ENCODE results near the gene ANKHD1.
"Not testable (repeated sequence)": the region's sequence is repeated elsewhere in the genome, so short reads cannot be mapped to it uniquely, and the experiment has no call there.

Gene ANKHD1

DNA sequence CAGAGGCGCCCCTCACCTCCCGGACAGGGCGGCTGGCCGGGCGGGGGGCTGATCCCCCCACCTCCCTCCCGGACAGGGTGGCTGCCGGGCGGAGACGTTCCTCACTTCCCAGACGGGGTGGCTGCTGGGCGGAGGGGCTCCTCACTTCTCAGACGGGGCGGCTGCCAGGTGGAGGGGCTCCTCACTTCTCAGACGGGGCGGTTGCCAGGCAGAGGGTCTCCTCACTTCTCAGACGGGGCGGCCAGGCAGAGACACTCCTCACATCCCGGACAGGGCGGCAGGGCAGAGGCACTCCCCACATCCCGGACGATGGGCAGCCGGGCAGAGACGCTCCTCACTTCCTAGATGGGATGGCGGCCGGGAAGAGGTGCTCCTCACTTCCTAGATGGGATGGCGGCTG lies 26.1 kb downstream of the ANKHD1 start:
- not testable (repeated sequence) for DNase-seq (ENCODE audit: low read depth)

DNA sequence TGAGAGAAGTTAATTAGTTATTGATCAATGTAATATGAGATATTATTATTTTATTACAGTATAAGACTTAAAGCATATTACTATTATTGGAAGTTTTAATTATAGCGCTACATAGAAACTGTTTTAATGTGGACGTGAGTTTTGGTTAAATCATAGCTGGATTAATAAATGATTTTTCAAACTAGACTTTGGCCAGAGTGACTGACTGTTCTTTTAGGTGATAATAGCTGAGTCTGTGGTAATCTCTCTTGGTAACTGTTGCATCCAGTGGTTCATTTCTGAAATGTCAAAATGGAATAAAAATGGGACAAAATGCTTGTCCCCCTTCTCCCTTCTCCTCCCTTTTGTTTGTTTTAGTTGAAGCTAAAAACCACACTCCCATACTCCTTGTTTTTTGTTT lies 28.1 kb downstream of the ANKHD1 start:
- no peak for DNase-seq (ENCODE audit: low read depth)

DNA sequence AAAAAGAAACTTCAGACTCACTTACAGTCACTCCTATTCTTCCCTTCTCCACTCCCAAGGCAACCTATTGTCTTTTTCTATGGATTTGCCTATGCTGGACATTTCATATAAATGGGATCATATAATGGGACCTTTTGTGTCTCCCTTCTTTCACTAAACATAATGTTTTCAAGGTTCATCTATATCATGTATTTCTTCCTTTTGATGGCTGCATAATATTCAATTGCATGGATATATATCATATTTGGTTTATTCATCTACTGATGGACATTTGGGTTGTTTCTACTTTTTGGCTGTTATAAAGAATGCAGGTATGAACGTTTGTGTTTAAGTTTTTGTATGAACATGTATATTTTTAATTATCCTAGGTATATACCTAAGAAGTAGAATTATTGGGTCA lies 30.6 kb downstream of the ANKHD1 start:
- no peak for DNase-seq (ENCODE audit: low read depth)

DNA sequence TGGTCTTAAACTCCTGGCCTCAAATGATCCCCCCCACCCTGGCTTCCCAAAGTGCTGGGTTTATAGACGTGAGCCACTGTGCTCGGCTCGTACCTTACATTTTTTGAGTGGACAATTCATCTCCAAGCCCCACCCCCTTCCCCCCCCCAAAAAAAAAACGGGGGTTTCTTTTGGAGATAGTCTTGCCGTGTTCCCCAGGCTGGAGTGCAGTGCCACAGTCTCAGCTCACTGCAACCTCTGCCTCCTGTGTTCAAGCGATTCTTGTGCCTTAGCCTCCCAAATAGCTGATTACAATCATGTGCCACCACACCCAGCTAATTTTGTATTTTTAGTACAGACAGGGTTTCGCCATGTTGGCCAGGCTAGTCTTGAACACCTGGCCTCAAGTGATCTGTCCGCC lies 31.3 kb downstream of the ANKHD1 start:
- DNase-seq (ENCODE audit: low read depth): no peak

DNA sequence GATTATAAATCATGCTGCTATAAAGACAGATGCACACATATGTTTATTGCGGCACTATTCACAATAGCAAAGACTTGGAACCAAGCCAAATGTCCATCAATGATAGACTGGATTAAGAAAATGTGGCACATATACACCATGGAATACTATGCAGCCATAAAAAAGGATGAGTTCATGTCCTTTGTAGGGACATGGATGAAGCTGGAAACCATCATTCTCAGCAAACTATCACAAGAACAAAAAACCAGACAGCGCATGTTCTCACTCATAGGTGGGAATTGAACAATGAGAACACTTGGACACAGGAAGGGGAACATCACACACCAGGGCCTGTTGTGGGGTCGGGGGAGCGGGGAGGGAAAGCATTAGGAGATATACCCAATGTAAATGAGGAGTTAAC lies 55.7 kb downstream of the ANKHD1 start:
- DNase-seq (ENCODE audit: low read depth): not testable (repeated sequence)

DNA sequence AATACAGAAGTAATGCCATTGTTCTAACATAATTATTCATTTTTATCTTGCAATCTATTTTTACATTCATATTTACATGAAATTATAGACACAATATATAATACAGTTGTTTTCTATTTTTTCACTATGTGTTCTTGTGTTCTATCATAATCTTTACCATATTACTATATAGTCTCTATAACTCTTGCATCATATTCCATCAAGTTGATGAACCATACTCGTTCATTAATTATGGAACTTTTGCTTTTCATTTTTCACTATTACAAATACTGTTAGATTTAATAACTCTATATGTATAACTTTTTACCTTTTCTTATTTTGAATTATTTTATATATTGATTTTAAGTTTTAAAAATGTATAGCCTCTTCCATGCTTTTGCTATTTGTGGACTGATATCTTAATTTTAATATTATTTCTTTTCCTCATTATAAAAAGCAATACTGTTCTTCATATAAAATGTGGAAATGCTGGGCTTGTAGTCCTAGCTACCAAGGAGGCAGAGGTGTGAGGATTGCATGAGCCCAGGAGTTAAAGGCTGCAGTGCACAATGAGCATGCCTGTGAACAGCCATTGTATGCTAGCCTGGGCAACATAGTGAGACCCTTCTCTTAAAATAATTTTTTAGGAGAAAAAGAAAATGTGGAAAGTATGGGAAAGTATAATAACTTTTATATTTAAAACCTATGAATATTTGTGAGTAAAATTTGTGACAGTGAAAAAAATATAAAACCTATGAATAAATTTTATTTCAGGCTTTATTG lies 65.5 kb downstream of the ANKHD1 start:
- no peak for DNase-seq (ENCODE audit: low read depth)

DNA sequence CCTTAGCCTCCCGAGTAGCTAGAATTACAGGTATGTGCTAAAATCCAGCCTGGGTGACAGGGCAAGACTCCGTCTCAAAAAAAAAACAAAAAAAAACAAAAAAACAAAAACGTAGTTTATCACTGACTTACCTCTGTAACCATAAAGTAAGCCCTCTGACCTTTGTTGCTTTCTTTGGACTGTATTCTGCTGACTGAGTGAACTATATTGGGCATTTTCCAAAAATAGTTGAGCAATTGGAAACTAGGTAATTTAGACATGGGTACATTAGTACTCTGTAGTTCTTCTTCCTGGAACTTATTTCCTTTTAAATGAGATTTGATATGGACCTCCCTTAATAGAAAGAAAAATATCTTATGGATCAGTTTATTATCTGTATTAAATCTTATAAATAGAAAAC lies 66.6 kb downstream of the ANKHD1 start:
- no peak for DNase-seq (ENCODE audit: low read depth)

DNA sequence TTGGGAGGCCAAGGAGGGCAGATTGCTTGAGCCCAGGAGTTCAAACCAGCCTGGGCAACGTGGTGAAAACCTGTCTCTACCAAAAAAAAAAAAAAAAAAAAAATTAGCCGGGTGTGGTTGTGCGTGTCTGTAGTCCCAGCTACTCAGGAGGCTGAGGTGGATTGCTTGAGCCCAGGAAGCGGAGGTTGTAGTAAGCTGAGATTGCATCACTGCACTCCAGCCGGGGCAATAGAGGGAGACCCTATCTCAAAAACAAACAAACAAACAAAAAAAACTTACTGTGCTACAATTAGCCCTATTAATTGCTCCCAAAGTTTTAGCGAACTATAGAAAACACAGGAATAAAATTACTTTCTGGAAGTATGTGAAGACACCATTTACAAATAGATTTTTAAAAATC lies 67.6 kb downstream of the ANKHD1 start:
- DNase-seq (ENCODE audit: low read depth): no peak

DNA sequence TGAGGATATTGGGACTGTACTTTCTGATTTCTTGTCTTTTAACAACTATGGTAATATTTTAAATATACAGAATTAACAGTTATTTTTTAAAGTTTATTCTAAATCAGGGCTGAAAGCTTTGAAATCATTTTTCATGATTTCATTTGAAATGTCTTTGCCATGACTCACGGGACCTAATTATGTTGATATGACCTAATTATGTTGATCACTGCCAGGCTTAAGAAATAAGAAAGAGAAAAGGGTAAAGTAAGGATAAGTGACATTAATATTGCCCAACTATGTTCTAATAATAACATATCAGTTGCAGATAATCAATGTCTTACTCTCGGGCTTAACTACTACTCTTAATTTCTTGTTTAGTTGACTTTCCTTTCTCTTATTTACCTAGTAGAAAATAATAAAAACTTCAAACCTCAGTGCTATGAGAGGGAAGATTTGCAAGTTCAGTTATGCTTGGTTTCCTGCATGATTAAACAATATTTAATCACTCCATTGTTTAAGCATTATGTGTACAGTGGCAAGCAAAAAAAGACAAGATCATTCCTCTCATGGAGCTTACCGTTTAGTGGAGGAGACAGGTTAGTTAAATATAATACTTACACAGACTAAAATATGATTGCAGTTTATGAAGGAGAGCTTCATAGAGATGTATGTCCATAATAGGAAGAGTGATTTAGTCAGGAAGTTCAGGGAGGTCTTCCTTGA lies 78.8 kb downstream of the ANKHD1 start:
- no peak for DNase-seq (ENCODE audit: low read depth)

DNA sequence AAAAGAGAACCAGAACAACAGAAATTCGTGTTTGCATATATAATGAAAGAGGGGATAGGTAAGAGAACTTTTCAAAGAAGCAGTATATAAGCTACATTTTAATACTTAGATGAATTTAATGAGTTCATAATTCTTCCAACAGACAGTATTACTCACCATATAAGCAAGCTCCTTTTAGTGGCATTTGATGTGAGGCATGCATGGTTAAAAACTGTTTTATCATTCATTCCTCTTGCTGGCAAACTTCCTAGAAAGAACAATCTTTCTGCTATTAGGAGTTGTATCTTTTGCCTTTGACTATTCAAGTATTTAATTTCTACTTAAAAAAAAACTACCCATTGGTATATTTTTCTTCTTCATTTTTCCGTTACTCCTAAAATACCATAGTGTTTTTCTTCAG lies 80.1 kb downstream of the ANKHD1 start:
- no peak for DNase-seq (ENCODE audit: low read depth)

DNA sequence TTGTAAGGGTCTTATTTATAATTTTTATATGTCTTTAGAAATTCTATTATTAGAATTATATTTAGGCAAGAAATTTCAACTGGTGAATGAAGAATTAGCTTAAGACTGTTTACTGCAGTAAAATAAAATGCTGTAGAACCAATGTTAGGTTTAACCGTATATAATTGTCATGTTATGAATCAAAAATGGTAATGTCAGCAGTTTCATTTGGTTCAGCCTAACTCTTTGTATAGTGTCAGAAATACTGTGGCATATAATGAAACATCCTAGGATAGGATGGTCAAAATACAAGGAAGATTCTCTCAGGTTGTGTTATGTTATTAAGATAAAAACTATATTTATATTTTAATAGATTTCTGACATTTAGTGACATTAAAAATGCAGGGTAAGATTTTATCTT lies 81.4 kb downstream of the ANKHD1 start:
- no peak for DNase-seq (ENCODE audit: low read depth)

DNA sequence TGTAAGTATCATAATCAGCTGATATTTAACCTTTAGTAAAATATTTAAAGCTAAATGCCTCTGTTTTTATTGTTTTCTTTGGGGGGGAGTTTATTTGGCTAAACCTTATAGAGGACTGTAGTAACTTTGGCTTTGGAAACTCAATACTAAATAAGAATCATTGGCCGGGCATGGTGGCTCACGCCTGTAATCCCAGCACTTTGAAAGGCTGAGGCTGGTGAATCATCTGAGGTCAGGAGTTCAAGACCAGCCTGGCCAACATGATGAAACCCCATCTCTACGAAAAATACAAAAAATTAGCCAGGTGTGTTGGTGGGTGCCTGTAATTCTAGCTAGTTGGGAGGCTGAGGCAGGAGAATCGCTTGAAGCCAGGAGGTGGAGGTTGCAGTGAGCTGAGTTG lies 86.5 kb downstream of the ANKHD1 start:
- DNase-seq (ENCODE audit: low read depth): not testable (repeated sequence)

DNA sequence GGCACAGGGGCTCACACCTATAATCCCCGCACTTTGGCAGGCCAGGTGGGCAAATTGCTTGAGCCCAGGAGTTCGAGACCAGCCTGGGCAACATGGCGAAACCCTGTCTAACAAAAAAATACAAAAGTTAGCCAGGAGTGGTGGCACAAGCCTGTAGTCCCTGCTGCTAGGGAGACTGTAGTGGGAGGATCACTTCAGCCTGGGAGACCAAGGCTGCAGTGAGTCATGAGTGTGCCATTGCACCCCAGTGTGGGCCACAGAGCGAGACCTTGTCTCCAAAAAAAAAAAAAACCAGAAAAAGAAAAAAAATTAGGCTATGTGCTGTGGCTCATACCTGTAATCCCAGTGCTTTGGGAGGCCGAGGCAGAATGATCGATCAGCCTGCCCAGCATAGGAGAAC lies 87.3 kb downstream of the ANKHD1 start:
- no peak for DNase-seq (ENCODE audit: low read depth)

DNA sequence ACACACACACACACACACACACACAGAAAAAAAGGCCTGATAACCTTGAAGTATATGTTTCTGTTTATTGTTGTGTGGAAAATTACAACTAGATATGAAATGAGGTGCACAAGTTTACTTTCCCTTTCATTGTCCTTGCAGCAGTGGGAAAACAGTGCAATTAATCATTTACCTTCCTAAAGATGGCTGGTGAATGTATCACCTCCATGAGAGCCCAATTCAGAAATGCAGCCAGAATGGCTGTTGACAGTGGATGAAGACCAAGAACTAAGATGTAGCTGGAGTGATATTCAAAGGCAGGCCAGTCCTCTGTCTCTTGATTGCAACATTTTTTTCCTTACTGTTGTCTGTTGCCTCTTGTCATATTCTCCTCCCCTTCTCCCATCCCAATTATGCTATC lies 96.3 kb downstream of the ANKHD1 start:
- no peak for DNase-seq (ENCODE audit: low read depth)

DNA sequence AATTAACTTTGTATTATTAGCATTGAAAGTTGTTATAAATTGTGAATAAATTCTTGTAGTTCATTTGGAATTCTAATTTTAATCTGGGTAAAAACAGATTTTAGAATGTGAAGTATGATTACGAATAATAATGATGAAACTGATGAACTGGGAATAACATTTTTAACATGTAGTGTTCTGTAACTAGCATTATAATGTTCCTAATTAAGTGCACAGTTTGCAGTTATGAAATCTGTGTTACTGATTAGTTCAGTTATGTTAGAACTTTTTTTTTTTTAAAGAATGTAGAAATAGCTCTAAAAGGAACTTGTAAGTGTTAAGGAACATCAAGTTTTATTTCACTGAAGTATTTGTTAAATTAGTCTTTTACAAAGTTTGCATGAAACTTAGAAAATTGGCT lies 97.0 kb downstream of the ANKHD1 start:
- no peak for DNase-seq (ENCODE audit: low read depth)

DNA sequence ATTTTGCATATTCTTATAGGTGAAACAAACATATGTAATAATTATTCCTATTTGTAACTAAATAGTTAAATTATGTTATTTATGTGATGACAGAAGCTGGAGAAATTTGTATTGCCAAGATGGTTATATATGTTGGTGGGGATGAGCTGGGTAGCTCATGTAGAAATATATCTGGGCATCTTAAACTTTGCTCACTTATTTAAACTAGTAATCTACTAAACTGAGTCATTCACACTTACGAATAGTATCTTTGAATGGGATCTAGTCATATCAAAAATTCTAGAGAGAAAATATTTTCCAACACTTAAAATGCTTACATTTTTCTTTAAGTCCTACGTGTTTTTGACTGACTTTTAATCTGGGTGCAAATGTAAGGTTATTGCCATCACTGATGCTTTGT lies 101.2 kb downstream of the ANKHD1 start:
- no peak for DNase-seq (ENCODE audit: low read depth)

DNA sequence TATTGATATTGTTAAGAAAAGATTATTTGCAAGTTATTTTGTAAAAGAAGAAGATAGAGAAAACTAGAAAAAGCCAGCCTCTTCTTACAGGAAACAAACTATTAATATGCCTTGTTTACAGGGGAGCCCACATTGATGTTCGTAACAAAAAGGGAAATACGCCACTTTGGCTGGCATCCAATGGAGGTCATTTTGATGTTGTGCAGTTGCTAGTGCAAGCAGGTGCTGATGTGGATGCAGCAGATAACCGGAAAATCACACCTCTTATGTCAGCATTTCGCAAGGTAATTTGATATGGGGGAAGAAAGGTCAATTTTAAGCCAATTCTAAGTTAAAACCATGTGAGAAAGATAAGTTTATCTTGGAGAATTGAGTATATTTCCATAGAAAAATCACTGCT lies 108.3 kb downstream of the ANKHD1 start:
- no peak for DNase-seq (ENCODE audit: low read depth)

DNA sequence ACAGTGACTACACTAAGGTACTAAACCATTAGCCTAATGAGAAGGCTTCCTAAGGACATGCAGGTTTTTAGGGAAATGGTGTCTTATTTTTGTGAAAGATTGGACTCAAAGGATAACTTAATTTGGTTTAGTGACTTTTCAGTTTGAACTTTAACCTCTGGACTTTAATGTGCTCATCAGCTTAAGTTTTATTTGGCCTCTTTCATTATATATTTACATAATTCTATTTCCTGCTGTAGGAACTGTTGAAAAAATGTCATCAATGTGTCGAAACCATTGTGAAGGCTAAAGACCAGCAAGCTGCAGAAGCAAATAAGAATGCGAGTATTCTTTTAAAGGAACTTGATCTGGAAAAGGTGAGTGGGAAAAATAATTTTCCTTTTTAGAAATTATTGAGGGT lies 111.5 kb downstream of the ANKHD1 start:
- DNase-seq (ENCODE audit: low read depth): no peak

DNA sequence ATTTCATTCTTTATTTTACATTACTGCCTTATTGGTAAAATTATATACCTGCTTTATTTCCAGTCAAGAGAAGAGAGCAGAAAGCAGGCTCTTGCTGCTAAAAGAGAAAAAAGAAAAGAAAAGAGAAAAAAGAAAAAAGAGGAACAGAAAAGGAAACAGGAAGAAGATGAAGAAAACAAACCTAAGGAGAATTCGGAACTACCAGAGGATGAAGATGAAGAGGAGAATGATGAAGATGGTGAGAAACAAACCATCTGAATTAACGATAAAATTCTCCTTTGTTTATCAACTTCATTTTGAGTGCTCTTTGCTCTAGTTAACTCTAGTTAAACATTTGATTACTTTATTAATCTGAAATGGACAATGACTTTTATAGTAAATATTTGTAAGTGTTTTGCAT lies 122.4 kb downstream of the ANKHD1 start:
- no peak for DNase-seq (ENCODE audit: low read depth)

DNA sequence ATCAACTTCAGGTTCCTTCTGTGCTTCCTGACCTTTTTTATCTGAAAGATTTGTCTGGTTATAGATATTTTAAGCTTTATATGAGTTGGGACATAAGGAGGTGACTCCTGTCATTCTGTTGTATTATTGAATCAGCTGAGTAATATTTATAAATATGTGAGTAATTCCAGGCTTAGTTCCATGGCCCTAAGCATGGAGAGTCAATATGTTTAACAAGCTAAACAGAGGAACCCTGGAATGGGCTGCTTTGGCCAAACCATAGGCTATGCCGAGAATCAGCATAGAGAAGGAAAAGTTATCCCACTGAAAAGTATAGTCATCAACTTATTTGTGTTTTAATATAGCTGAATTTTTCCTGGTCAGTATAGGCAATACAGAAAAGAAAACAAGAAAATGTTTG lies 138.6 kb downstream of the ANKHD1 start:
- DNase-seq (ENCODE audit: low read depth): no peak

DNA sequence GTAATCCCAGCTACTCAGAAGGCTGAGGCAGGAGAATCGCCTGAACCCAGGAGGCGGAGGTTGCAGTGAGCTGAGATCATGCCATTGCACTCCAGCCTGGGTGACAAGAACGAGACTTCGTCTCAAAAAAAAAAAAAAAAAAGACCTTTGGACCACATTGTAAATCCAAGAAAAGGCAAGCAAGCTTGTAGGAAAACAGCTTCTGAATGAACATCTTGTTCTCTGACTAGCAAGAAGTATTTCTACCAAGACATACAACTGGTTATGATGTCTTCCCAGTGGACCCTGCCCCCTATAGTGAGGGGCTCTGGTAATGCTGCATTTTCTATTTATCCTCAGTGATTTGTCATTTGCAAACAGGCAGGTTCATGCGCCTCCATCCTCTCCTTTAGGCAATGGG lies 141.3 kb downstream of the ANKHD1 start:
- no peak for DNase-seq (ENCODE audit: low read depth)

DNA sequence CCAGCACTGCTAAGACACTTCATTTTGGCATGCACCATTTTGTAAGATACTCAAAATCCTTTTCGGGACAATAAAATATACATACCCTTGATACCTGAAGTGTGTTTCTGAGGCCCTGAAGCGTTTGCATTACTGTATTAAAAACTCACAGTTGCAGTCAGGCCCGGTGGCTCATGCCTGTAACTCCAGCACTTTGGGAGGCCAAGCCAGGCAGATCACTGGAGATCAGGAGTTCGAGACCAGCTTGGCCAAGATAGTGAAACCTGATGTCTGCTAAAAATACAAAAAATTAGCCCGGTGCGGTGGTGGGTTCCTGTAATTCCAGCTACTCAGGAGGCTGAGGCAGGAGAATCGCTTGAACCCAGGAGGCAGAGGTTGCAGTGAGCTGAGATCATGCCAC lies 143.4 kb downstream of the ANKHD1 start:
- DNase-seq (ENCODE audit: low read depth): no peak

DNA sequence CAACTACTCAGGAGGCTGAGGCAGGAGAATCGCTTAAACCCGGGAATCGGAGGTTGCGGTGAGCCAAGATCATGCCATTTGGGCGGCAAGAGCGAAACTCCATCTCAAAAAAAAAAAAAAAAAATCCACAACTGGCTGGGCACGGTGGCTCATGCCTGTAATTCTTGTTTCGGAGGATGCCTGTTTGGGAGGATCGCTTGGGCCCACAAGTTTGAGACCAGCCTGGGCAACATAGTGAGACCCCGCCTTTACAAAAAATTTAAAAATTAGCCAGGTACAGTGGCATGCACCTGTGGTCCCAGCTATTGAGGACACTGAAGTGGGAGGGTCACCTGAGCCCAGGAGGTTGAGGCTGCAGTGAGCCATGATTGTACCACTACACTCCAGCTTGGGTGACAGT lies 144.0 kb downstream of the ANKHD1 start:
- DNase-seq (ENCODE audit: low read depth): no peak

Measured in activated T-cell treated with anti-CD3 and anti-CD28 coated beads for 24 hours (primary cell).